SJCRH30 (cell line): ENCODE results near the gene UQCC5. TPM values are rescaled to one million over a fixed set of nuclear protein-coding genes. Genes with fewer than 3 reads are reported as not detected.

Experiments
- DNase-seq, 2 experiments: peaks; one replicate each; pipeline ENCODE4 v3.0.0-alpha.2; 2015 to 2020
- H3K27ac ChIP-seq: fragments of 250-450 bp; sonication (Bioruptor Pico); 2 replicates; pipeline ENCODE4 v1.5.1; 2020; ENCODE audit warnings: mild to moderate bottlenecking, moderate library complexity
- H3K27me3 ChIP-seq: fragments of 250-450 bp; sonication (Bioruptor Pico); 2 replicates; pipeline ENCODE4 v1.5.1; 2020; ENCODE audit warnings: mild to moderate bottlenecking, moderate library complexity
- H3K36me3 ChIP-seq: fragments of 250-450 bp; sonication (Bioruptor Pico); 2 replicates; pipeline ENCODE4 v1.5.1; 2020; ENCODE audit warnings: mild to moderate bottlenecking, moderate library complexity
- H3K4me1 ChIP-seq: fragments of 250-450 bp; sonication (Bioruptor Pico); 2 replicates; pipeline ENCODE4 v1.5.1; 2020; ENCODE audit warnings: mild to moderate bottlenecking, moderate library complexity
- H3K4me3 ChIP-seq: fragments of 250-450 bp; sonication (Bioruptor Pico); 2 replicates; pipeline ENCODE4 v1.5.1; 2020; ENCODE audit warnings: mild to moderate bottlenecking, moderate library complexity
- H3K9me3 ChIP-seq: fragments of 250-450 bp; sonication (Bioruptor Pico); replicated peaks from 2 replicates; pipeline ENCODE4 v1.5.1; 2020; ENCODE audit warnings: mild to moderate bottlenecking, moderate library complexity
- total RNA-seq: library from RNA; depleted of rRNA; stranded (reverse); fragments of >200 nt; shearing (Covaris generic); gene quantifications from 2 replicates; pipeline ENCODE4 v1.2.3, GENCODE V29; 2014

UQCC5 gene
- total RNA-seq, 1 experiment from 2014 or later = 12.7 TPM

DNA sequence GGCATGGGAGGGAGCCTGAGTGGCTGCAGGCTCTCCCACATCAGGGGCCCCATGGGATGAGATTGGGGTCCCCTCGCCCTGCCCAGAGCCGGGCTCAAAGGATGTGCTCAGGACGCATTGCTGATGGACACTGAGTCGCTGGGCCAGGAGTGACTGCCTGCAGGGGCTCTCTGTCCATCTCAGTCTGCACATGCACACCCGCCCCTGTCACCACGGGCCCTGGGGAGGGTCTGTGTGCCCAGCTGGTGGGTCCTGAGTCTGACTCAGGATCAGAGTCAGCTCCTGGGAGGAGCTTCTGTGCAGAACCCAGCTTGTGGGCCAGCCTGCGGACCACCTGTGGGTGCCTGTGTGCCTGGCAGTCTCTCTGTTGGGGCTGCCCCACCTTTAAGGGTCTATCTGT, 23.1 kb upstream of the UQCC5 start:
- Histone ChIP-seq H3K27ac (no peak overlapping the region), H3K4me3 (no peak overlapping the region), H3K4me1 (no peaks in the 10 kb centered on the region), H3K36me3 (no peaks in the 10 kb centered on the region), H3K27me3 (peaks cover 35% of the 10 kb centered on the region; the same call in 1 of the 2 replicates), H3K9me3 (no peaks in the 10 kb centered on the region)
- DNase-seq = no peak

DNA sequence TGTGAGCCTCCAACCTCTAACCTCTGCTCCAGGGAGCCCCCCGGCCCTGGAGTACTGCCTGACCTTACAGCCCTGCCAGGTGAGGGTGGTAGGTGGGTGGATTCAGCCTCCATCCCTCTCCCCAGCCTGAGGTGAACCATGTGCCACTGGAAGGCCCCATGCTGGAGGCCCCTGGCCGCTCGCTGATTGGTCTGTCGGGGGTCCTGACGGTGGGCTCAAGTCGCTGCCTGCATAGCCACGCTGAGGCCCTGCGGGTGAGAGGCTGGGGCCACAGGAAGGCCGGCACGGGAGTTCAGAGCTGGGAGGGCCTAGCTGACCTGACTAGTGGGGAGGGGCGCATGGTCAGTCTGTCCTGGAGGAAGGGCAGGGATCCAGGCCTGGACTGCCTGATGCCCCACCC, 21.8 kb upstream of the UQCC5 start:
- Histone ChIP-seq H3K27me3 (peaks cover 34% of the 10 kb centered on the region; the same call in 1 of the 2 replicates), H3K9me3 (no peaks in the 10 kb centered on the region), H3K4me1 (no peaks in the 10 kb centered on the region), H3K36me3 (no peaks in the 10 kb centered on the region), H3K4me3 (no peak overlapping the region), H3K27ac (no peak overlapping the region)
- DNase-seq = no peak

DNA sequence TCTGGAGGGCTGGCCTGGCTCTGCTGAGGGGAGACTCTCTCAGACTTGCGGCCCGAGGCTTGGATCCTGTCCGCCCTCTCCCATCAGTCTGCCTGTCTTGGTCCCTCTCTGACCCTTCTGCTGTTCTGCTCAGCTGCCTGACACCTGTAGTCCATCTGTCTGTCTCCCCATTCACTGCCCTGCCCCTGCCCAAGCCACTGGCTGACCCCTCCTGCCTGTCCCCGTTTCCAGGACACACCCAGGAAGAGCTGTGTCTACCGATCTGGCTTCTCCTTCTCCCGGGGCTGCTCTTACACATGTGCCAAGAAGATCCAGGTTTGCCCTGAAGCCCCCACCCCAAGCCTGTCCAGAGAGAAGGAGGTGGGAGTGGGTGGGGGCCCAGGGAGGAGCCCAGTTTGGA, 21.2 kb upstream of the UQCC5 start:
- Histone ChIP-seq H3K9me3 (no peaks in the 10 kb centered on the region), H3K4me1 (no peaks in the 10 kb centered on the region), H3K36me3 (no peaks in the 10 kb centered on the region), H3K27ac (no peak overlapping the region), H3K4me3 (no peak overlapping the region), H3K27me3 (peaks cover 32% of the 10 kb centered on the region; the same call in 1 of the 2 replicates)
- no peak for DNase-seq

DNA sequence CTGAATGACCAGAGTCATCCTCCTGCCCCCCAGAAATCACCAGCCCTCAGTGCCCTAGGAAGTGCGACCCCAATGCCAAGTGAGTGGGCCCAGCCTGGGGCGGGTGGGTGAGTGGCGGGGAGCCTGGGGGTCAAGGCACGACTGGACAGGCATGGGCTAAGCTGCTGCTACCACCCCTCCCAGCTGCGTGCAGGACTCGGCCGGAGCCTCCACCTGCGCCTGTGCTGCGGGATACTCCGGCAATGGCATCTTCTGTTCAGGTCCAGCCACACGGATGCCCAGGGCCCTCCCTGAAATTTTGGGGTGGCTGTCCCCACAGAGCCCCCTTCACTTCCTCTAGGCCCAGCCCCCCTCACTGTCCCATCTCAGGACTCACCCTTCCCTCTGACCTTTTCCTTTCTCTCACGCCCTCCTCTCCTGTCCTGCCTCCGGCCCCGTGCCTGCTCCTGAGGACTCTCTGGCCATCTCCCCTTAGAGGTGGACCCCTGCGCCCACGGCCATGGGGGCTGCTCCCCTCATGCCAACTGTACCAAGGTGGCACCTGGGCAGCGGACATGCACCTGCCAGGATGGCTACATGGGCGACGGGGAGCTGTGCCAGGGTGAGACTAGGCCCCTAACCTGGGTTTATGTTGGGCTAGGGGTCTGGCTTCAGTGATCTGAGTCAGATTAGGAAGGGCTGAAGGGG, 19.8 kb upstream of the UQCC5 start:
- no peaks in the 10 kb centered on the region for H3K9me3 ChIP-seq
- no peak overlapping the region for H3K27ac ChIP-seq
- H3K4me3 ChIP-seq = no peak overlapping the region
- no peak for DNase-seq
- no peaks in the 10 kb centered on the region for H3K36me3 ChIP-seq
- no peaks in the 10 kb centered on the region for H3K4me1 ChIP-seq
- peaks cover 26% of the 10 kb centered on the region; the same call in 1 of the 2 replicates for H3K27me3 ChIP-seq

DNA sequence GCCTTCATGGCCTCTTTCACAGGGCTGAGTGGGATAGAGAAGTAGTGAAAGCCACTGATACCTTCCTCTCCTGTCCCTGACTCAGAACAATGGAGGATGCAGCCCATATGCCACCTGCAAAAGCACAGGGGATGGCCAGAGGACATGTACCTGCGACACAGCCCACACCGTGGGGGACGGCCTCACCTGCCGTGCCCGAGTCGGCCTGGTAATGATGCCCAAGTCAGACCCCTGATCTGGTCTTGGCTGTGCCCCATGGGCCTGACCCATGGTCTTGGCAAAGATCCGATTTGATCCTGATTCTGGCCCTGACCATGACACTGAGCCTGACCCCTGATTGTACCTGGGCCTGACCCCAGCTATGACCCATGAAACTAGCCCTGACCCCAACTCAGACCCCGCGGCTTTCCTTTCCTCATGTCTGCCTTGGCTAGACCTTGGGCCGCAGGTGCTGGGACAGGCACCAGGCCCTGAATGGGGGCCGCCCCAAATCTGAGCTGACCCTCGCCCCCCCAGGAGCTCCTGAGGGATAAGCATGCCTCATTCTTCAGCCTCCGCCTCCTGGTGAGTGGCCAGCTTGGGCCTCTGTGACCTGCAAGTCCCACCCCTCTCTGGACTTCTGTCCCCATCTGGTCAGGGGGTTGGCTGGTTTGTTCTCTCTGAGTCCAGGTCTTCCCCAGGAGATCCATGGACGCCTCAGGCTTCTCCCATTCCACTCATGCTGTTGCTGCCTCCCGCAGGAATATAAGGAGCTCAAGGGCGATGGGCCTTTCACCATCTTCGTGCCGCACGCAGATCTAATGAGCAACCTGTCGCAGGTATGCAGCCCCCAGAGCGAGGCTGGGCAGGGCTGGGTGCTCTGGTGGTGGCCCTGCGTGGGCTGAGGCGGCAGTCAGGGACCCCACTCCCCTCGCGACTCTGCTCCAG, 18.3 kb upstream of the UQCC5 start:
- Histone ChIP-seq H3K27me3 (peaks cover 16% of the 10 kb centered on the region; the same call in 1 of the 2 replicates), H3K27ac (no peak overlapping the region), H3K36me3 (no peaks in the 10 kb centered on the region), H3K4me1 (no peaks in the 10 kb centered on the region), H3K4me3 (no peak overlapping the region), H3K9me3 (no peaks in the 10 kb centered on the region)
- DNase-seq = no peak

DNA sequence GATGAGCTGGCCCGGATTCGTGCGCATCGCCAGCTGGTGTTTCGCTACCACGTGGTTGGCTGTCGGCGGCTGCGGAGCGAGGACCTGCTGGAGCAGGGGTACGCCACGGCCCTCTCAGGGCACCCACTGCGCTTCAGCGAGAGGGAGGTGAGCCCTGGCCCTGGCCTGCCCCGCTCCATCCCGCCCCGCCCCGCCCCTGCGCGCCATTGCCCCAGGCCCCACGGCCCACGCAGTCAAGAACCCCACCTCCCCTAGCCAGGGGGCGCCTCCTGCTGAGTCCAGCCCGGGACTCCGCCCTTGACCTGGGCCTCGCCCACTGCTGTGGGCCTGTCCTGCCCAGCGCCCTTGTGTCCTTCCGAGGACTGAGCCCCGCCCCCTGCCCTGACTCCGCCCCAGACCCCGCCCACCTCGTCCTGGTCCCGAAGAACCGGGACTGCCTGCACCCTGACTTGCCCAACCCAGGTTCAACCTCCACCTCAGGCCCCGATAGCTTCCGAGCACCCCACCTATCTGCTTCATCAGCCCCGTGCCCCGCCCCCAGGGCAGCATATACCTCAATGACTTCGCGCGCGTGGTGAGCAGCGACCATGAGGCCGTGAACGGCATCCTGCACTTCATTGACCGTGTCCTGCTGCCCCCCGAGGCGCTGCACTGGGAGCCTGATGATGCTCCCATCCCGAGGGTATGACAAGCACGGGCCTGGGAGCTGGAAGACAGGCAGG, 17.5 kb upstream of the UQCC5 start:
- Histone ChIP-seq H3K4me1 (no peaks in the 10 kb centered on the region), H3K9me3 (no peaks in the 10 kb centered on the region), H3K27me3 (peaks cover 8% of the 10 kb centered on the region; the same call in 1 of the 2 replicates), H3K27ac (no peak overlapping the region), H3K36me3 (no peaks in the 10 kb centered on the region; the same call in 1 of the 2 replicates), H3K4me3 (no peak overlapping the region)
- DNase-seq = no peak

DNA sequence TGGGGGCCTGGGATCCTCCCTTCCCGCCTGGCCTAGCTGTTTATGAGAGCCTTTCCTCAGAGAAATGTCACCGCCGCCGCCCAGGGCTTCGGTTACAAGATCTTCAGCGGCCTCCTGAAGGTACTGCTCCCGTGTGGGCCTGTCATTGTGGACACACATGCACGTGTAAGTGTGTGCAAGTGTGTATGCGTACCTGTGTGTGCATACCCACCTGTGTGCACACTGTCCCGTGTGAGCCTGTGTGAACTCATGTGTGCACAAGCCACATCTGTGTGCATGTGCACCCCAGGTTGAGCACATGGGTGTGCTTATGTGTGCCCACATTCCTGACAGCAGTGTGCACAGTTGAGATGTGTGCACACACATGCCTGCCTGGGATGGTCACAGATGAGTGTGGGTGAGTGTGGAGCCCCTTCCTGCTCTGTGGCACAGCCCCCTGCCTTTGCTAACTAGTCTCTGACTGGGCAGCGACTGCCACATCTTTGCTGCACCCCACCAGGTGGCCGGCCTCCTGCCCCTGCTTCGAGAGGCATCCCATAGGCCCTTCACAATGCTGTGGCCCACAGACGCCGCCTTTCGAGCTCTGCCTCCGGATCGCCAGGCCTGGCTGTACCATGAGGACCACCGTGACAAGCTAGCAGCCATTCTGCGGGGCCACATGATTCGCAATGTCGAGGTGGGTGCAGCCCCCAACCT, 16.8 kb upstream of the UQCC5 start:
- Histone ChIP-seq H3K36me3 (peaks cover 5% of the 10 kb centered on the region; the same call in 1 of the 2 replicates), H3K4me3 (no peak overlapping the region), H3K27me3 (peaks cover 2% of the 10 kb centered on the region; the same call in 1 of the 2 replicates), H3K27ac (no peak overlapping the region), H3K9me3 (no peaks in the 10 kb centered on the region), H3K4me1 (no peaks in the 10 kb centered on the region)
- no peak for DNase-seq

DNA sequence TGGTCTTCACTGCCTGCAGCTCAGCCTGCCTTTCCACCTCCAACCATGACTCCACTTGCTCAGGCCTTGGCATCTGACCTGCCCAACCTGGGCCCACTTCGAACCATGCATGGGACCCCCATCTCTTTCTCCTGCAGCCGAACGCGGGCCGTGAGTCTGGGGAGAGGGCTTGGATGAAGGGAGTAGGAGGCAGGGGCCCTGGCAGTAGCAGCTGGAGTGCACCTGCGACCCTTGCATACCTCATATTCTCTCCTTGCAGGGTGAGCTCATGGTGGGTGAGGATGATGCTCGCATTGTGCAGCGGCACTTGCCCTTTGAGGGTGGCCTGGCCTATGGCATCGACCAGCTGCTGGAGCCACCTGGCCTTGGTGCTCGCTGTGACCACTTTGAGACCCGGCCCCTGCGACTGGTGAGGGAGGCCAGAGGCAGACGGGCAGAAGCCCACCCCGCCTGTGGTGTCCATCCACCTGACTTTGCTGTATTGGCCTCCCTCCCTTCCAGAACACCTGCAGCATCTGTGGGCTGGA, 16.2 kb upstream of the UQCC5 start:
- no peak for DNase-seq
- no peaks in the 10 kb centered on the region for H3K9me3 ChIP-seq
- no peak overlapping the region for H3K27ac ChIP-seq
- H3K27me3 ChIP-seq = 0 out of 2 replicates have a peak, but pooled peaks cover 2% of the 10 kb centered on the region
- H3K4me3 ChIP-seq = no peak overlapping the region
- H3K4me1 ChIP-seq = no peaks in the 10 kb centered on the region
- peaks cover 7% of the 10 kb centered on the region; the same call in 1 of the 2 replicates for H3K36me3 ChIP-seq

DNA sequence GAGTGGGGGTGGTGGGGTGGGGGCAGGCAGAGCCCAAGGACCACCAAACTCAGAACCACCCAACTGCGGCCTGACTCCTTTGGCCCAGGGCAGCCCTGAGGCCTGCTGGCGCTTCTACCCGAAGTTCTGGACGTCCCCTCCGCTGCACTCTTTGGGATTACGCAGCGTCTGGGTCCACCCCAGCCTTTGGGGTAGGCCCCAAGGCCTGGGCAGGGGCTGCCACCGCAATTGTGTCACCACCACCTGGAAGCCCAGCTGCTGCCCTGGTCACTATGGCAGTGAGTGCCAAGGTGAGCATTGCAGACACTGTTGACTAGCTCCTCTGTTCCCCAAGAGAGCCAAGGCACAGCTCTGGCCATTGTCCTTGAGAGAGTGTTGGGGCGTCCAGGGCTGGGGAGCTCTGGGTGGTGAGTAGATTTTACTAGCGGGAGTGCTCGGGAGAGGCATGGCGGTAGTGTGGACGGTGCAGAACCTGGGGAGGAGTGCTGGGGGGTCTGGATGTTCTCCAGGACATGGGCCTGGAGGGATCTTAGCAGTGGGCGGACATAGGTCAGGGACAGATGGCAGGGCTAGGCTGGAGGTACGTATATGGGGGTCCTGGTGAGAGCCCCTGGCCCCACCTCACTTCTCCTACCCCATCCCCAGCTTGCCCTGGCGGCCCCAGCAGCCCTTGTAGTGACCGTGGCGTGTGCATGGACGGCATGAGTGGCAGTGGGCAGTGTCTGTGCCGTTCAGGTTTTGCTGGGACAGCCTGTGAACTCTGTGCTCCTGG, 15.5 kb upstream of the UQCC5 start:
- no peaks in the 10 kb centered on the region for H3K9me3 ChIP-seq
- 0 out of 2 replicates have a peak, but pooled peaks cover 2% of the 10 kb centered on the region for H3K4me1 ChIP-seq
- H3K27me3 ChIP-seq = no peaks in the 10 kb centered on the region
- no peak overlapping the region for H3K27ac ChIP-seq
- H3K4me3 ChIP-seq = no peak overlapping the region
- peaks cover 8% of the 10 kb centered on the region; the same call in 1 of the 2 replicates for H3K36me3 ChIP-seq
- DNase-seq = no peak

DNA sequence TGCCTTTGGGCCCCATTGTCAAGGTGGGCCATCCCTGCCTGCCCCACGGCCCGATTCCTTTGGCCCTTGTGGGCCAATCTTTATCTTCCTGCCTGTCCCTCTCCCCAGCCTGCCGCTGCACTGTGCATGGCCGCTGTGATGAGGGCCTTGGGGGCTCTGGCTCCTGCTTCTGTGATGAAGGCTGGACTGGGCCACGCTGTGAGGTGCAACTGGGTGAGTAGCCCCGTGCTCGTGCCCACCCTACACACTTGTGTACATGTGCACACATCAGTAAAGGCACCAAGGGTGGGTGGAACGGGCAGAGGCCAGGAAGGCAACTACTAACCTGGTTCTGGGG, 14.9 kb upstream of the UQCC5 start:
- peaks cover 8% of the 10 kb centered on the region; the same call in 1 of the 2 replicates for H3K36me3 ChIP-seq
- no peak for DNase-seq
- no peak overlapping the region for H3K4me3 ChIP-seq

DNA sequence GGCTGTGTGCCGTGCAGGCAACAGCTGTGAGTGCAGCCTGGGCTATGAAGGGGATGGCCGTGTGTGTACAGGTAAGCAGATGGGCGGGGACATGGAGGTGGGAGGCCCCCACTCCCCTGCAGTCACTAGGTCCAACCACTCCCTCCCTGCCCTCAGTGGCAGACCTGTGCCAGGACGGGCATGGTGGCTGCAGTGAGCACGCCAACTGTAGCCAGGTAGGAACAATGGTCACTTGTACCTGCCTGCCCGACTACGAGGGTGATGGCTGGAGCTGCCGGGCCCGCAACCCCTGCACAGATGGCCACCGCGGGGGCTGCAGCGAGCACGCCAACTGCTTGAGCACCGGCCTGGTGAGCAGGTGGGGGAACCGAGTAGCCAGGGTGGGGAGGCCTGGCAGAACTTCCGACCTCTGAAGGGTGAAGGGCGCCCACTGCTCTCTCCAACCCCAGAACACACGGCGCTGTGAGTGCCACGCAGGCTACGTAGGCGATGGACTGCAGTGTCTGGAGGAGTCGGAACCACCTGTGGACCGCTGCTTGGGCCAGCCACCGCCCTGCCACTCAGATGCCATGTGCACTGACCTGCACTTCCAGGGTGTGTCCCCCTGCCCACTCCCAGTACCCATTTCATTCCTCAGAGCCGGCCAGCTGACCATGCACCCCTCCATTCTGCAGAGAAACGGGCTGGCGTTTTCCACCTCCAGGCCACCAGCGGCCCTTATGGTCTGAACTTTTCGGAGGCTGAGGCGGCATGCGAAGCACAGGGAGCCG, 14.3 kb upstream of the UQCC5 start:
- no peak overlapping the region for H3K4me3 ChIP-seq
- no peak for DNase-seq
- no peaks in the 10 kb centered on the region for H3K27me3 ChIP-seq
- 0 out of 2 replicates have a peak, but pooled peaks cover 3% of the 10 kb centered on the region for H3K4me1 ChIP-seq
- peaks cover 11% of the 10 kb centered on the region; the same call in 1 of the 2 replicates for H3K36me3 ChIP-seq
- no peaks in the 10 kb centered on the region for H3K9me3 ChIP-seq
- H3K27ac ChIP-seq = no peak overlapping the region

More for the DNA sequence above, 14.9 kb upstream of the UQCC5 start:
- no peak overlapping the region for H3K27ac ChIP-seq
- no peaks in the 10 kb centered on the region for H3K9me3 ChIP-seq
- H3K27me3 ChIP-seq = no peaks in the 10 kb centered on the region
- 0 out of 2 replicates have a peak, but pooled peaks cover 3% of the 10 kb centered on the region for H3K4me1 ChIP-seq

DNA sequence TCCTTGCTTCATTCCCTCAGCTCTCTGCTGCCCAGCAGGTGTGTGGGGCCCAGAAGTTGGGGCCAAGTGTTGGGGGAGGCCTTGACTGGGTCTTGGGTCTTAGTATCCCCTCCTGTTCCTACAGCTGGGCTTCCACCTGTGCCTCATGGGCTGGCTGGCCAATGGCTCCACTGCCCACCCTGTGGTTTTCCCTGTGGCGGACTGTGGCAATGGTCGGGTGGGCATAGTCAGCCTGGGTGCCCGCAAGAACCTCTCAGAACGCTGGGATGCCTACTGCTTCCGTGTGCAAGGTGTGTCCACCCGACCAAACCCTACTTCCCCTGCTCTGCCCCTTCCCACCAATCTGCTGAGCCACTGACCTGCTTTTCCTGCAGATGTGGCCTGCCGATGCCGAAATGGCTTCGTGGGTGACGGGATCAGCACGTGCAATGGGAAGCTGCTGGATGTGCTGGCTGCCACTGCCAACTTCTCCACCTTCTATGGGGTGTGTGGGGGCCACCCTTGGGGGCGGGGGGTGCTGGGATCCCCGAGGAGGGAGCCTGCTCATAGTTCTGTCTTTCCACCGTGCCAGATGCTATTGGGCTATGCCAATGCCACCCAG, 13.7 kb upstream of the UQCC5 start:
- H3K27me3 ChIP-seq = no peaks in the 10 kb centered on the region
- H3K4me1 ChIP-seq = 0 out of 2 replicates have a peak, but pooled peaks cover 3% of the 10 kb centered on the region
- H3K9me3 ChIP-seq = no peaks in the 10 kb centered on the region
- no peak overlapping the region for H3K27ac ChIP-seq
- no peak overlapping the region for H3K4me3 ChIP-seq
- peaks cover 17% of the 10 kb centered on the region; the same call in 1 of the 2 replicates for H3K36me3 ChIP-seq
- DNase-seq = no peak
